Measurements from ENCODE around the gene CARD9.

Gene CARD9

GRCh38 chr9:136318776-136319241 lies 54.7 kb downstream of the CARD9 start:
- Histone ChIP-seq H3K79me1 (replicated peaks; ENCODE audit: low read length, poor library complexity, severe bottlenecking) (no peaks in the 10 kb centered on the region), H2BK12ac (ENCODE audit: low read length in 2 of 2) (no peak overlapping the region), H3K18ac (ENCODE audit: low read depth in 1 of 2, low read length in 2 of 2) (no peak overlapping the region), H3K27ac (ENCODE audit: low read length, poor library complexity, severe bottlenecking) (no peak overlapping the region), H3K4me2 (ENCODE audit: low read length, poor library complexity, severe bottlenecking) (no peak overlapping the region), H3K9ac (ENCODE audit: low read length) (no peak overlapping the region), H3K4me3 (ENCODE audit: insufficient read depth in 1 of 2, low read depth in 1 of 2, low read length in 2 of 2) (no peak overlapping the region), H3K4me1 (ENCODE audit: control insufficient read depth, insufficient read depth, low read depth, low read length) (peaks cover 14% of the 10 kb centered on the region), H3K4ac (ENCODE audit: low read depth in 1 of 2, low read length in 2 of 2) (no peak overlapping the region), H3K23ac (ENCODE audit: low read length in 2 of 2) (no peak overlapping the region), H3K36me3 (ENCODE audit: control insufficient read depth in 1 of 2, insufficient read depth in 2 of 2, low read depth in 1 of 2, low read length in 2 of 2) (peaks cover 0 to 4% of the 10 kb centered on the region in 2 experiments), H2AK5ac (ENCODE audit: low read length, severe bottlenecking) (no peak overlapping the region), H2BK15ac (ENCODE audit: low read depth, poor library complexity, severe bottlenecking) (no peak overlapping the region), H4K91ac (ENCODE audit: low read length) (peak overlapping the region; percentile 18), H3K14ac (ENCODE audit: low read length in 2 of 2) (peak overlapping the region in 1 of 2 experiments; percentile 74), H2AFZ (ENCODE audit: low read depth, low read length) (no peak overlapping the region), H3K9me3 (ENCODE audit: control insufficient read depth, low read length) (peaks cover 13% of the 10 kb centered on the region), H4K8ac (ENCODE audit: low read length) (no peak overlapping the region), H3K27me3 (ENCODE audit: control insufficient read depth in 1 of 2, insufficient read depth in 1 of 2, low read length in 2 of 2) (peaks cover 0 to 14% of the 10 kb centered on the region in 2 experiments), H2BK5ac (ENCODE audit: low read depth, low read length, poor library complexity, severe bottlenecking) (no peak overlapping the region), H2BK120ac (ENCODE audit: low read depth, low read length) (no peak overlapping the region)
- DNase-seq = no peak
- WGBS = 90% methylated on average over 16 of the region's 16 CpGs

- Histone ChIP-seq H3K27me3 (ENCODE audit: control insufficient read depth in 1 of 2, insufficient read depth in 1 of 2, low read length in 2 of 2) (peaks cover 0 to 15% of the 10 kb centered on the region in 2 experiments), H2BK120ac (ENCODE audit: low read depth, low read length) (no peak overlapping the region), H4K8ac (ENCODE audit: low read length) (no peak overlapping the region), H3K9me3 (ENCODE audit: control insufficient read depth, low read length) (peaks cover 13% of the 10 kb centered on the region), H3K4me1 (ENCODE audit: control insufficient read depth, insufficient read depth, low read depth, low read length) (peaks cover 14% of the 10 kb centered on the region), H3K23ac (ENCODE audit: low read length in 2 of 2) (no peak overlapping the region), H3K9ac (ENCODE audit: low read length) (no peak overlapping the region), H3K14ac (ENCODE audit: low read length in 2 of 2) (no peak overlapping the region), H2BK5ac (ENCODE audit: low read depth, low read length, poor library complexity, severe bottlenecking) (no peak overlapping the region), H3K27ac (ENCODE audit: low read length, poor library complexity, severe bottlenecking) (no peak overlapping the region), H3K4ac (ENCODE audit: low read depth in 1 of 2, low read length in 2 of 2) (no peak overlapping the region), H3K36me3 (ENCODE audit: control insufficient read depth in 1 of 2, insufficient read depth in 2 of 2, low read depth in 1 of 2, low read length in 2 of 2) (peaks cover 0 to 4% of the 10 kb centered on the region in 2 experiments), H2BK15ac (ENCODE audit: low read depth, poor library complexity, severe bottlenecking) (no peak overlapping the region), H4K91ac (ENCODE audit: low read length) (no peak overlapping the region), H2BK12ac (ENCODE audit: low read length in 2 of 2) (no peak overlapping the region), H3K4me2 (ENCODE audit: low read length, poor library complexity, severe bottlenecking) (no peak overlapping the region), H3K4me3 (ENCODE audit: insufficient read depth in 1 of 2, low read depth in 1 of 2, low read length in 2 of 2) (no peak overlapping the region), H3K79me1 (replicated peaks; ENCODE audit: low read length, poor library complexity, severe bottlenecking) (no peaks in the 10 kb centered on the region), H3K18ac (ENCODE audit: low read depth in 1 of 2, low read length in 2 of 2) (no peak overlapping the region), H2AFZ (ENCODE audit: low read depth, low read length) (no peak overlapping the region), H2AK5ac (ENCODE audit: low read length, severe bottlenecking) (no peak overlapping the region)
- DNase-seq = no peak
- WGBS = 79% methylated on average over 20 of the region's 21 CpGs
Measured at GRCh38 chr9:136318111-136318775, 55.2 kb downstream of the CARD9 start.

DNA sequence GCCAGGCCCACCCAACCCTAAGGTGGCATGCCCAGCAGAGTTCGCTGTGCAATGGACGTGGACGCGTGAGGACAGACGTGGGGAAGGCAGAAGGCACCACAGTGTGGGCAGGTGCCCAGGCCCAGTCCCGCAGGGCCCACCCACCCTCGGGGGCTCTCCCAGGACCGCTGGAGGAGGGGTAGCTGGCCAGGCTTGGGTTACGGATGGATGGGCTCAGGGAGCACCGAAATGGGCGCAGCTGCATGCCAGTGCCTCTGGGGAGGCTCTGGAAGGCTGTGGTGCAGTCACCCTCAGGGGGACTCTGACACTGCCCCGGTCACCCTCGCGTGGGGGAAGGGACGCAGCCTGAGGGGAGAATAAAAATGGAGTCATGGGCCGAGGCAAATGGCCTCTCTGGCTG lies 55.8 kb downstream of the CARD9 start:
- no peak overlapping the region for H3K23ac ChIP-seq (ENCODE audit: low read length in 2 of 2)
- H2AFZ ChIP-seq (ENCODE audit: low read depth, low read length) = no peak overlapping the region
- no peak overlapping the region for H2BK12ac ChIP-seq (ENCODE audit: low read length in 2 of 2)
- no peak overlapping the region for H3K9ac ChIP-seq (ENCODE audit: low read length)
- no peak overlapping the region for H3K4me2 ChIP-seq (ENCODE audit: low read length, poor library complexity, severe bottlenecking)
- H4K8ac ChIP-seq (ENCODE audit: low read length) = no peak overlapping the region
- H3K36me3 ChIP-seq (ENCODE audit: control insufficient read depth in 1 of 2, insufficient read depth in 2 of 2, low read depth in 1 of 2, low read length in 2 of 2) = peaks cover 0 to 4% of the 10 kb centered on the region in 2 experiments
- peak overlapping the region in 1 of 2 experiments; percentile 18 for H3K18ac ChIP-seq (ENCODE audit: low read depth in 1 of 2, low read length in 2 of 2)
- H2BK15ac ChIP-seq (ENCODE audit: low read depth, poor library complexity, severe bottlenecking) = no peak overlapping the region
- whole genome bisulfite sequencing = 95% methylated on average over 16 of the region's 16 CpGs
- no peak for DNase-seq
- peaks cover 14% of the 10 kb centered on the region for H3K4me1 ChIP-seq (ENCODE audit: control insufficient read depth, insufficient read depth, low read depth, low read length)
- no peak overlapping the region for H2BK5ac ChIP-seq (ENCODE audit: low read depth, low read length, poor library complexity, severe bottlenecking)
- H3K4ac ChIP-seq (ENCODE audit: low read depth in 1 of 2, low read length in 2 of 2) = no peak overlapping the region
- peaks cover 13% of the 10 kb centered on the region for H3K9me3 ChIP-seq (ENCODE audit: control insufficient read depth, low read length)
- no peak overlapping the region for H3K4me3 ChIP-seq (ENCODE audit: insufficient read depth in 1 of 2, low read depth in 1 of 2, low read length in 2 of 2)
- H4K91ac ChIP-seq (ENCODE audit: low read length) = no peak overlapping the region
- no peak overlapping the region for H3K14ac ChIP-seq (ENCODE audit: low read length in 2 of 2)
- no peaks in the 10 kb centered on the region for H3K79me1 ChIP-seq (replicated peaks; ENCODE audit: low read length, poor library complexity, severe bottlenecking)
- H2BK120ac ChIP-seq (ENCODE audit: low read depth, low read length) = no peak overlapping the region
- H3K27me3 ChIP-seq (ENCODE audit: control insufficient read depth in 1 of 2, insufficient read depth in 1 of 2, low read length in 2 of 2) = peaks cover 0 to 18% of the 10 kb centered on the region in 2 experiments
- H3K27ac ChIP-seq (ENCODE audit: low read length, poor library complexity, severe bottlenecking) = no peak overlapping the region
- no peak overlapping the region for H2AK5ac ChIP-seq (ENCODE audit: low read length, severe bottlenecking)

- Histone ChIP-seq H3K4ac (ENCODE audit: low read depth in 1 of 2, low read length in 2 of 2) (no peak overlapping the region), H4K8ac (ENCODE audit: low read length) (no peak overlapping the region), H3K27ac (ENCODE audit: low read length, poor library complexity, severe bottlenecking) (no peak overlapping the region), H3K36me3 (ENCODE audit: control insufficient read depth in 1 of 2, insufficient read depth in 2 of 2, low read depth in 1 of 2, low read length in 2 of 2) (peaks cover 0 to 4% of the 10 kb centered on the region in 2 experiments), H3K9ac (ENCODE audit: low read length) (no peak overlapping the region), H2AFZ (ENCODE audit: low read depth, low read length) (no peak overlapping the region), H3K9me3 (ENCODE audit: control insufficient read depth, low read length) (peaks cover 13% of the 10 kb centered on the region), H3K4me1 (ENCODE audit: control insufficient read depth, insufficient read depth, low read depth, low read length) (peaks cover 14% of the 10 kb centered on the region), H2BK12ac (ENCODE audit: low read length in 2 of 2) (no peak overlapping the region), H3K27me3 (ENCODE audit: control insufficient read depth in 1 of 2, insufficient read depth in 1 of 2, low read length in 2 of 2) (peaks cover 0 to 13% of the 10 kb centered on the region in 2 experiments), H3K18ac (ENCODE audit: low read depth in 1 of 2, low read length in 2 of 2) (peak overlapping the region in 1 of 2 experiments; percentile 18), H3K4me3 (ENCODE audit: insufficient read depth in 1 of 2, low read depth in 1 of 2, low read length in 2 of 2) (no peak overlapping the region), H4K91ac (ENCODE audit: low read length) (no peak overlapping the region), H3K79me1 (replicated peaks; ENCODE audit: low read length, poor library complexity, severe bottlenecking) (no peaks in the 10 kb centered on the region), H2AK5ac (ENCODE audit: low read length, severe bottlenecking) (no peak overlapping the region), H3K14ac (ENCODE audit: low read length in 2 of 2) (no peak overlapping the region), H3K23ac (ENCODE audit: low read length in 2 of 2) (no peak overlapping the region), H2BK15ac (ENCODE audit: low read depth, poor library complexity, severe bottlenecking) (no peak overlapping the region), H2BK5ac (ENCODE audit: low read depth, low read length, poor library complexity, severe bottlenecking) (no peak overlapping the region), H2BK120ac (ENCODE audit: low read depth, low read length) (no peak overlapping the region), H3K4me2 (ENCODE audit: low read length, poor library complexity, severe bottlenecking) (no peak overlapping the region)
- no peak for DNase-seq
- WGBS = 92% methylated on average over 13 of the region's 13 CpGs
Measured at GRCh38 chr9:136316896-136317676, 56.4 kb downstream of the CARD9 start.
